ENCODE measurements around the gene KDM6B.
A peak's percentile ranks its signal among the peaks of the same experiment; 100 is the strongest.

KDM6B gene

GRCh38 chr17:7822126-7822525 is 11.9 kb upstream of the KDM6B start:
- no peak for DNase-seq

GRCh38 chr17:7823581-7824001 is 10.4 kb upstream of the KDM6B start:
- no peak for DNase-seq

GRCh38 chr17:7824021-7824924 is 9.7 kb upstream of the KDM6B start:
- DNase-seq: no peak

GRCh38 chr17:7825206-7825990 is 8.6 kb upstream of the KDM6B start:
- peak; percentile 65 to 67 (median 66) for DNase-seq

- no peak for DNase-seq
Measured at GRCh38 chr17:7830616-7831015, 3.4 kb upstream of the KDM6B start.

- no peak for DNase-seq
Measured at GRCh38 chr17:7831233-7831632, 2.8 kb upstream of the KDM6B start.

GRCh38 chr17:7832431-7832830 is 1.6 kb upstream of the KDM6B start:
- DNase-seq: no peak

GRCh38 chr17:7833011-7833794 is 814 bp upstream of the KDM6B start:
- DNase-seq: no peak

- DNase-seq: peak; percentile 82 to 94 (median 88)
Measured at GRCh38 chr17:7834542-7834956, 532 bp downstream of the KDM6B start.

GRCh38 chr17:7834957-7835813 is 1.2 kb downstream of the KDM6B start:
- DNase-seq: peak; percentile 94 to 97 (median 95)

- DNase-seq: peak; percentile 56 to 77 (median 64)
Measured at GRCh38 chr17:7835814-7836595, 2.0 kb downstream of the KDM6B start.

GRCh38 chr17:7836596-7837407 is 2.8 kb downstream of the KDM6B start:
- DNase-seq: peak; percentile 90 to 93 (median 92)

- peak; percentile 48 to 76 (median 57) for DNase-seq
Measured at GRCh38 chr17:7837408-7838088, 3.5 kb downstream of the KDM6B start.

- DNase-seq: peak; percentile 53 to 57 (median 57)
Measured at GRCh38 chr17:7838090-7839075, 4.4 kb downstream of the KDM6B start.

GRCh38 chr17:7839190-7839875 is 5.3 kb downstream of the KDM6B start:
- peak in 2 of 3 donors; percentile 47 to 53 for DNase-seq

GRCh38 chr17:7839876-7840261 is 5.9 kb downstream of the KDM6B start:
- peak in 2 of 3 donors; percentile 41 to 53 for DNase-seq

GRCh38 chr17:7840441-7840840 is 6.4 kb downstream of the KDM6B start:
- peak in 1 of 3 donors; percentile 17 for DNase-seq

- no peak for DNase-seq
Measured at GRCh38 chr17:7840875-7841274, 6.9 kb downstream of the KDM6B start.
